CD8-positive, alpha-beta memory T cell (primary cell): Measurements from ENCODE around the gene PNPO. TPM values are rescaled to one million over a fixed set of nuclear protein-coding genes. Genes with fewer than 3 reads are reported as not detected.

Source experiments
- CTCF ChIA-PET: fragments of 350-600 bp; sonication (Branson Sonifier 250); formaldehyde crosslinking; loops from one replicate; lab custom pipeline; 2021; ENCODE audit warnings: antibody characterized with exemption; lab: Charles Lee
- POLR2A ChIA-PET: fragments of 350-600 bp; sonication (Branson Sonifier 250); formaldehyde crosslinking; loops from one replicate; lab custom pipeline; 2021; ENCODE audit warnings: antibody characterized with exemption; lab: Charles Lee
- DNase-seq, 5 donors: peaks; one replicate each; pipeline versions ENCODE4 v3.0.0 to v3.0.0-alpha.2; 2020 to 2022; ENCODE audit warnings: mixed read lengths in 1 of 5
- H3K27ac ChIP-seq: one replicate; pipeline ENCODE4 v1.7.0; 2013; ENCODE audit warnings: low read depth, mild to moderate bottlenecking, low read length, moderate library complexity
- H3K27me3 ChIP-seq: 2 replicates; pipeline ENCODE4 v1.7.0; 2013; ENCODE audit warnings: low read length, mild to moderate bottlenecking; ENCODE audit not compliant: insufficient read depth, poor library complexity, severe bottlenecking
- H3K36me3 ChIP-seq: 2 replicates; pipeline ENCODE4 v1.7.0; 2013; ENCODE audit warnings: mild to moderate bottlenecking, low read length, moderate library complexity; ENCODE audit not compliant: insufficient read depth
- H3K4me1 ChIP-seq: 2 replicates; pipeline ENCODE4 v1.7.0; 2013; ENCODE audit warnings: mild to moderate bottlenecking, low read length, moderate library complexity; ENCODE audit not compliant: insufficient read depth
- H3K4me3 ChIP-seq: 2 replicates; pipeline ENCODE4 v1.7.0; 2013; ENCODE audit warnings: mild to moderate bottlenecking, low read length
- H3K9me3 ChIP-seq: 2 replicates; pipeline ENCODE4 v1.7.0; 2013; ENCODE audit warnings: mild to moderate bottlenecking, low read length
- H3K27ac Mint-ChIP-seq, 8 donors: one replicate each; pipeline ENCODE4 v1.8.0; 2020 to 2021; ENCODE audit warnings: mixed read lengths in 8 of 8, mild to moderate bottlenecking in 6 of 8, inconsistent platforms in 3 of 8, moderate library complexity in 3 of 8
- H3K27me3 Mint-ChIP-seq, 2 donors: one replicate each; pipeline ENCODE4 v1.8.0; 2020 to 2021; ENCODE audit warnings: mixed read lengths in 2 of 2, mild to moderate bottlenecking in 1 of 2, moderate library complexity in 1 of 2
- H3K36me3 Mint-ChIP-seq, 3 donors: one replicate each; pipeline ENCODE4 v1.8.0; 2020 to 2021; ENCODE audit warnings: mixed read lengths in 3 of 3, inconsistent platforms in 1 of 3, mild to moderate bottlenecking in 1 of 3
- H3K4me1 Mint-ChIP-seq, 3 donors: one replicate each; pipeline ENCODE4 v1.8.0; 2020 to 2021; ENCODE audit warnings: mixed read lengths in 3 of 3, inconsistent platforms in 1 of 3, mild to moderate bottlenecking in 1 of 3
- H3K4me3 Mint-ChIP-seq, 7 donors: one replicate each; pipeline ENCODE4 v1.8.0; 2020 to 2021; ENCODE audit warnings: mixed read lengths in 7 of 7, mild to moderate bottlenecking in 6 of 7, moderate library complexity in 4 of 7, inconsistent platforms in 2 of 7
- H3K9me3 Mint-ChIP-seq, 5 donors: one replicate each; pipeline ENCODE4 v1.8.0; 2020 to 2022; ENCODE audit warnings: mixed read lengths in 5 of 5, mild to moderate bottlenecking in 3 of 5, moderate library complexity in 2 of 5, inconsistent platforms in 1 of 5
- polyA plus RNA-seq: library from polyadenylated mRNA; unstranded; fragments of 300-500 nt; fragmentation: Illumina TruSeq; gene quantifications from one replicate; pipeline ENCODE4 v1.2.3, GENCODE V29; 2021
- total RNA-seq, 2 experiments: library from RNA; stranded (reverse); gene quantifications; one replicate each; pipeline ENCODE4 v1.2.3, GENCODE V29; 2021

PNPO gene
- total and polyA plus RNA-seq, 3 experiments from 2014 or later = 20.3 to 57.7 (median 55.5) TPM

DNA sequence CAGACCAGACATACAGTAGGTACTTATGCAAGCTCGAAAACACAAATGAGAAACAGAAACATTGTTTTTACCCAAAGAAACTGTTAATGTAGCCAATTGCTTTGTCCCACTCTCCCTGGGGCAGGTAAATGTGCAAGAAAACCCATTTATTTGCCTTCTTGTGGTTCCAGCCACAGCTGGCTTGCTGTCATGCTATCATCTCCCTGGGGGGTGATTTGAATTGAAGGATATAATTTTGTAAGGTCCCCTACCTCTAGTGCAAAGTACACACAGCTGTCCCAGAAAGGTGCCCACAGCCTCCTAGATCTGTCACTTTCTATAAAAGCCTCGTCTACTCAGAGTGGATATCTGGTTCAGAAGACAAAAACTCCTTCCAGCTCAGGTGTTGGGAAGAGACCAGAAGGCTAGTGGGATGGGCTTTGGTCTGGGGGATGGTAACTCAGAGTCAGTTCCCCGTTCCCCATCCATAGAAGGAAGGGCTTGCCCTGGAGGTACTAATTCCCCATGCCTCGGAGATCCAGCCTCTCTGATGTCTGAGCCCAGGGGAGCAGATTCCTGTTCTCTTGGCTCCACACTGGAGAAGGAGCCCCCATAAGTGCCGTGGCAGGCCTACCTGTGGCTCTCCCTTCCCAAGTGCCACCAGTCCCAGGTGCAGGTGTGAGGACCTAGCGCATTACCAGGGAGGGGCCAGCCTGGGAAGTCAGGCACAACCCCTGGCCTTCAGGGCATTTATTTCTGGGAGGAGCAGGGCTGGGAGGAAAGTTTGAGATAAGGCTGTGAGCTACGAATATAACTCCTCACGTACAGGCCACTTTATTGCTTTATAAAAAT lies 18.7 kb downstream of the PNPO start:
- no peak overlapping the region for H3K4me3 ChIP-seq
- no peaks in the 10 kb centered on the region for H3K9me3 ChIP-seq
- H3K27ac ChIP-seq = no peak overlapping the region
- H3K36me3 ChIP-seq = no peaks in the 10 kb centered on the region
- Mint-ChIP-seq H3K36me3 (peaks cover 0 to 3% (median 0%) of the 10 kb centered on the region in 3 donors), H3K27ac (peak overlapping the region in 1 of 8 donors; percentile 44), H3K9me3 (no peaks in the 10 kb centered on the region), H3K27me3 (peaks cover 0 to 1% of the 10 kb centered on the region in 2 donors), H3K4me1 (no peaks in the 10 kb centered on the region), H3K4me3 (no peak overlapping the region)
- CTCF ChIA-PET = interaction anchor here (1.5 to 17.2 kb wide), 3 partner anchors 10 to 11 kb away, joined by 6 to 191 read pairs (median 6); partner anchors contain the start of gene CDK5RAP3
- DNase-seq = no peak
- H3K27me3 ChIP-seq = no peaks in the 10 kb centered on the region
- POLR2A ChIA-PET = no interaction called here
- H3K4me1 ChIP-seq = no peaks in the 10 kb centered on the region

DNA sequence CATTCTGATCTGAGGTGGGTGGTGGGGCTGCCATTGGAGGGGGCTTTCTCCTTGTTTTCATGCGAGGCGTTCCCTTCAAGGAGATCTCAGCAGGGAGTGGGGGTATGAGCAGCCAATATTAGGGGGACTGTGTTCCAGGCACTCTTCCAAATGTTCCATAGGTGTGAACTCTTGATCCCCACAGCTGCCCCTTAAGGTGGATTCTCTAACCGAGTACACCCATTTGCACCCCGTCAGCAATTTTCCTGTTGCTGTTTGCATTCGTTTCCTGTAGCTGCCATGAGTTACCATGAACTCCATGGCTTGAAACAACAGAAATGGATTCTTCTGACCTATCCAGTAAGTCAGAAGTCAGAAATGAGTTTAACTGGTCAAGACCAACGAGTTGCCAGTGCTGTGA lies 20.0 kb downstream of the PNPO start:
- CTCF ChIA-PET = interaction anchor here (1.5 to 2.4 kb wide), 3 partner anchors 9 to 14 kb away, joined by 3 to 6 read pairs (median 6); partner anchors contain the start of gene CDK5RAP3
- H3K9me3 ChIP-seq = no peaks in the 10 kb centered on the region
- Mint-ChIP-seq H3K9me3 (no peaks in the 10 kb centered on the region), H3K36me3 (peaks cover 0 to 3% (median 0%) of the 10 kb centered on the region in 3 donors), H3K27ac (no peak overlapping the region), H3K27me3 (peaks cover 0 to 1% of the 10 kb centered on the region in 2 donors), H3K4me1 (no peaks in the 10 kb centered on the region), H3K4me3 (no peak overlapping the region)
- H3K4me1 ChIP-seq = no peaks in the 10 kb centered on the region
- no peak for DNase-seq
- no peak overlapping the region for H3K4me3 ChIP-seq
- no peaks in the 10 kb centered on the region for H3K36me3 ChIP-seq
- POLR2A ChIA-PET = no interaction called here
- no peaks in the 10 kb centered on the region for H3K27me3 ChIP-seq
- H3K27ac ChIP-seq = no peak overlapping the region

DNA sequence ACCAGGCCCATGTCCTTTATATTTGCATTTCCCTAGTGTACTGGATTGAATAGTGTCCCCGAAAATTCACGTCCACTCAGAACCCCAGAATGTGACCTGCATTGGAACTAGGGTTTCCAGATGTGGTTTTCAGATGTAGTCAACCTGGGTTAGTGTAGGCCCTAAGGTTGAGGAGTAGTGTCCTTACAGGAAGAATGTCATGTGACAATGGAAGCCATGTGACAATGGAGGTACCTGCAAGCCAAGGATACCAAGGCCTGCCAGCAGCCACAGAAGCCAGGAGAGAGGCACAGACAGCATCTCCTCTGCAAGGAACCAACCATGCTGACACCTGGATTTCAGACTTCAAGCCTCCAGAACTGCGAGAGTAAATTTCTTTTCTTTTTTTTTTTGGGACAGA lies 21.5 kb downstream of the PNPO start:
- Histone ChIP-seq H3K36me3 (no peaks in the 10 kb centered on the region), H3K9me3 (no peaks in the 10 kb centered on the region), H3K27me3 (no peaks in the 10 kb centered on the region), H3K27ac (no peak overlapping the region), H3K4me1 (no peaks in the 10 kb centered on the region), H3K4me3 (no peak overlapping the region)
- Mint-ChIP-seq H3K36me3 (peaks cover 0 to 3% (median 0%) of the 10 kb centered on the region in 3 donors), H3K27ac (no peak overlapping the region), H3K4me3 (peak overlapping the region in 1 of 7 donors; percentile 42), H3K27me3 (peaks cover 0 to 1% of the 10 kb centered on the region in 2 donors), H3K9me3 (no peaks in the 10 kb centered on the region), H3K4me1 (no peaks in the 10 kb centered on the region)
- ChIA-PET CTCF (interaction anchor here (1.6 to 2.4 kb wide), 2 partner anchors 14 to 15 kb away, joined by 3 to 6 read pairs; no protein-coding TSS in a partner anchor), POLR2A (no interaction called here)
- DNase-seq = no peak

DNA sequence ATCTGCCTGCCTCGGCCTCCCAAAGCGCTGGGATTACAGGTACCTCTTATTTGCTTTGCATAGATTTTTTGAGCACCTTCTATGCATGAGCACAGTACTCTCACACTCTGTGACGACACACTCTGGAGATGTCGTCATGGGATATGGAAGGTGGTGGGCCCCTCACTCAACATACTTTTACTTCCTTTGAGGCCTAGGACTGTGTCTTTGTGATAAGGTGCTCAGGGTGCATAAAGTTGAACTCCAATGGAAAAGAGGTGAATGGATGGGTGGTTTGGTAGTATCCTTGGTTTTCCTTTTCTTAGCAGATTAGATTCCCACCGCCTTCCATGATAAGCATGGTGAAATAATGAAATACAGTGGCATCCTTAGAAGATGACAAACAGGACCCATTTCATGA lies 23.5 kb downstream of the PNPO start:
- Mint-ChIP-seq H3K36me3 (peaks cover 0 to 2% (median 0%) of the 10 kb centered on the region in 3 donors), H3K4me3 (no peak overlapping the region), H3K4me1 (peaks cover 2 to 3% (median 3%) of the 10 kb centered on the region in 3 donors), H3K9me3 (no peaks in the 10 kb centered on the region), H3K27ac (no peak overlapping the region), H3K27me3 (peaks cover 0 to 1% of the 10 kb centered on the region in 2 donors)
- Histone ChIP-seq H3K27ac (no peak overlapping the region), H3K4me1 (peaks cover 2% of the 10 kb centered on the region), H3K36me3 (no peaks in the 10 kb centered on the region), H3K9me3 (no peaks in the 10 kb centered on the region), H3K27me3 (no peaks in the 10 kb centered on the region), H3K4me3 (no peak overlapping the region)
- no peak for DNase-seq
- ChIA-PET CTCF (interaction anchor here (0.9 to 1.3 kb wide), 2 partner anchors 11 to 23 kb away, joined by 3 to 4 read pairs; partner anchors contain the start of gene PNPO), POLR2A (no interaction called here)

DNA sequence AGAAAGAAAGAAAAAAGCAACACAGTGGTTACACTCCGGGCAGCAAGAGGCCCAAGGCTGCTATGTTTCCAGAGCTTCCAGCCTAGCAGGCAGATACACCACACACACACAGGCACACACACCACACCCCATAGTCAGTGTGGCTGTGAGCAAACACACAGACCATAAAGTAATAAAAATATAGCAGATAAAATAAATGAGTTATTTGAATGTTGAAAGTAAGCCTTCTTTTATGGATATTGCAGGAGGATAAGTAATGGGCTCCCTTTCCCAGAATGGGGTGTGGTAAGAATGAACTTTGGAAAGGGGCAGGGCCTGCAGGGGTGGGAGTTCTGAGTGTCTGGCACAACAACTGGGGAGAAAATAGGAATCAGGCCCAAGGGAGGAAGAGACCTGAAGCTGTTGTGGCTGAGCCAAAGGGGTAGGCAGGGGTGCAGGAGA lies 24.7 kb downstream of the PNPO start:
- CTCF ChIA-PET = interaction anchor here (8.6 kb wide), 1 partner anchor 15 kb away, joined by 191 read pairs; the partner anchor contains the start of gene PRR15L
- Mint-ChIP-seq H3K27ac (no peak overlapping the region), H3K9me3 (no peaks in the 10 kb centered on the region), H3K36me3 (peaks cover 0 to 3% (median 2%) of the 10 kb centered on the region in 3 donors), H3K27me3 (peaks cover 0 to 1% of the 10 kb centered on the region in 2 donors), H3K4me3 (no peak overlapping the region), H3K4me1 (peaks cover 13 to 15% (median 14%) of the 10 kb centered on the region in 3 donors)
- Histone ChIP-seq H3K36me3 (no peaks in the 10 kb centered on the region), H3K27me3 (no peaks in the 10 kb centered on the region), H3K4me3 (no peak overlapping the region), H3K9me3 (no peaks in the 10 kb centered on the region), H3K4me1 (peaks cover 9% of the 10 kb centered on the region), H3K27ac (no peak overlapping the region)
- no peak for DNase-seq
- POLR2A ChIA-PET = no interaction called here

DNA sequence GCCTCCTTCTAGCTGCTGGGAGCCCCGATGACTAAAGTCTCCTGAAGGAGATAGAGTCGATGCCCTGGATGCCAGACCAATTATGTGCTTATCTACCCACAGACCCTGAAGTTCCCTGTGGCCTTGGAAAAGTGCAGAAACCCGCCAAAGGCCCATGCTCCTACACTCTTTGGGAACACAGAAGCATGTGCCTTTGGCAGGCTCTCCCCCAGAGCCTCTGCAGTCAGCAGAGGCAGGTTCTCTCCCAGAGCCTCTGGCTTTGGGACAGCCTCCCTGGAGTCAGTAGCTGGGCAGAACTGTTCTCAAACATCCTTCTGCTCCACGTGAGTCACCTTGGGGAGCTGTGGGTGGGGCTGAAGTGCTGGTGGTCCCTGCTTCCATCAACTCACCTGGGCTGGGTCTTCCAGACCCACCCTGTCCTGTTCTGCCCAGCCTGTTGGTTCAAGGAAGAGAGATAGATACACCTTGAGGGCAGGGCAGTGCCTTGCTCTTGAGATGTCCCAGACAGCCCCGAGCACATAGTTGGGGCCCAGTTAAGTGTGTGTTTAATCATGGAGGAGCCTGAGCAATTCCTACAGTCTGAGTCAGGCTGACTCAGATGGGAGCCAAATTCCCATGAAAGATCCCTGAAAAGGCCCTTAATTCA lies 26.4 kb downstream of the PNPO start:
- ChIA-PET CTCF (interaction anchor here (1.3 to 8.6 kb wide), 2 partner anchors 11 to 16 kb away, joined by 4 to 191 read pairs; partner anchors contain the start of gene PRR15L), POLR2A (no interaction called here)
- H3K27ac Mint-ChIP-seq = peak overlapping the region in 1 of 8 donors; percentile 26
- peaks cover 20 to 31% (median 30%) of the 10 kb centered on the region in 3 donors for H3K4me1 Mint-ChIP-seq
- DNase-seq = no peak
- no peaks in the 10 kb centered on the region for H3K9me3 Mint-ChIP-seq
- no peak overlapping the region for H3K4me3 Mint-ChIP-seq
- H3K27me3 Mint-ChIP-seq = peaks cover 0 to 1% of the 10 kb centered on the region in 2 donors
- Histone ChIP-seq H3K27ac (no peak overlapping the region), H3K4me1 (peaks cover 14% of the 10 kb centered on the region), H3K36me3 (no peaks in the 10 kb centered on the region), H3K27me3 (no peaks in the 10 kb centered on the region), H3K9me3 (no peaks in the 10 kb centered on the region), H3K4me3 (no peak overlapping the region)
- peaks cover 0 to 7% (median 2%) of the 10 kb centered on the region in 3 donors for H3K36me3 Mint-ChIP-seq

DNA sequence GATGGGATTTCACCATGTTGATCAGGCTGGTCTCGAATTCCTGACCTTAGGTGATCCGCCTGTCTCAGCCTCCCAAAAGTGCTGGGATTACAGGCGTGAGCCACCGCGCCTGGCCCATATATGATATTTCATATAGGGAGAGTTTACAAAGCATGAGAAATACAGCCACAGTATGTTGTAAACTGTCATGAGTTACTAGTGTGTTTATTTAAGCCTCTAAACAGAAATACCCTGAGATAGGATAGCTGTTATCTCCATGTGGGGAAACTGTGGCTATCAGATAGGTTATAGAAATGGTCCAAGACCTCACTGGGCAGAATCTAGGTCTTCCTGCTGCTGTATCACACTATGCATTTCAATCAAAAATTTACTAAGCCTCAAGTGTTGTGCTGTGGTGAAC lies 27.5 kb downstream of the PNPO start:
- Mint-ChIP-seq H3K36me3 (peaks cover 0 to 15% (median 0%) of the 10 kb centered on the region in 3 donors), H3K9me3 (no peaks in the 10 kb centered on the region), H3K4me3 (no peak overlapping the region), H3K27ac (no peak overlapping the region), H3K27me3 (peaks cover 0 to 1% of the 10 kb centered on the region in 2 donors), H3K4me1 (peaks cover 24 to 37% (median 33%) of the 10 kb centered on the region in 3 donors)
- POLR2A ChIA-PET = interaction anchor here (1.0 kb wide), 1 partner anchor 22 kb away, joined by 3 read pairs; no protein-coding TSS in a partner anchor
- Histone ChIP-seq H3K4me1 (peaks cover 14% of the 10 kb centered on the region), H3K27me3 (no peaks in the 10 kb centered on the region), H3K9me3 (no peaks in the 10 kb centered on the region), H3K4me3 (no peak overlapping the region), H3K27ac (no peak overlapping the region), H3K36me3 (peaks cover 1% of the 10 kb centered on the region)
- CTCF ChIA-PET = interaction anchor here (0.7 to 8.6 kb wide), 6 partner anchors 11 to 129 kb away, joined by 3 to 191 read pairs (median 11); partner anchors contain the start of genes PNPO and PRR15L
- no peak for DNase-seq
